ENCODE measurements around the gene C16orf90.
A peak's percentile ranks its signal among the peaks of the same experiment; 100 is the strongest.
"Not testable (repeated sequence)": the region's sequence is repeated elsewhere in the genome, so short reads cannot be mapped to it uniquely, and the experiment has no call there.

Gene C16orf90

DNA sequence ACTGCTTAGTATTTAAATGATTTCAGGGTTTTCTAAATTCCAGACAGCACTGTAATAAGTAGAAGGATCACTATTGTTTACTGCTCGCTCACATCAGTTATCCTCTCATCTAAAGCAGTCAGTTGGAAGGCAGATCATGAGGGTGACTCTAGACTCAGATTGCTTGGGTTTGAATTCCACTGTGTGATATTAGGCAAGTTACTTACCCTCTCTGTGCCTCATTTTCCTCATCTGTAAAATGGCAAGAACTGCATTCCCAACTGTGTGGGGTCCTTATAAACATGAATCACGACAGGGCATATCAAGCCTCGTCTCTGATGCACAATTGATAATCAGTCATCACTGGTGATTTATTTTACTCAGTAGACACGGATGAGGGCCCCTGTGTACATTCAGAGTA lies 20.6 kb upstream of the C16orf90 start:
- no peak for DNase-seq (ENCODE audit: low read depth)
- H3K4me3 ChIP-seq (ENCODE audit: low read depth, low read length): no peak overlapping the region

DNA sequence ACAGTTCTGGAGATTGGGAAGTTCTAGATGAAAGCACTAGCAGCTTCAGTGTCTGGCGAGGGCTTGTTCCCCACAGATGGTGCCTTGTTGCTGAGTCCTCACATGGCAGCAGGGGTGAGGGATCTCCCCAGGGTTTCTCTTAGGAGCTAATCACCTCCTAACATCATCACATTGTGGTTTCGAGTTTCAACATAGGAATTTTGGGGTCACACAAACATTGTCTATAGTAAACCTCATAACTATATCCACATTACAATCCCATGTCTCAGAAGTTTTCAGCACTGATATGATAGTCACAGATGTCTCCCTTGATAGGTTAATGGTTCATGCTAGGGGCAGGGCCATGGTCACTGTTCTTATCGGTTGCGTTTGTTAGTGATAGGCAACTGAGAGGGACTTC lies 19.3 kb upstream of the C16orf90 start:
- no peak overlapping the region for H3K4me3 ChIP-seq (ENCODE audit: low read depth, low read length)
- DNase-seq (ENCODE audit: low read depth): peak; percentile 16

DNA sequence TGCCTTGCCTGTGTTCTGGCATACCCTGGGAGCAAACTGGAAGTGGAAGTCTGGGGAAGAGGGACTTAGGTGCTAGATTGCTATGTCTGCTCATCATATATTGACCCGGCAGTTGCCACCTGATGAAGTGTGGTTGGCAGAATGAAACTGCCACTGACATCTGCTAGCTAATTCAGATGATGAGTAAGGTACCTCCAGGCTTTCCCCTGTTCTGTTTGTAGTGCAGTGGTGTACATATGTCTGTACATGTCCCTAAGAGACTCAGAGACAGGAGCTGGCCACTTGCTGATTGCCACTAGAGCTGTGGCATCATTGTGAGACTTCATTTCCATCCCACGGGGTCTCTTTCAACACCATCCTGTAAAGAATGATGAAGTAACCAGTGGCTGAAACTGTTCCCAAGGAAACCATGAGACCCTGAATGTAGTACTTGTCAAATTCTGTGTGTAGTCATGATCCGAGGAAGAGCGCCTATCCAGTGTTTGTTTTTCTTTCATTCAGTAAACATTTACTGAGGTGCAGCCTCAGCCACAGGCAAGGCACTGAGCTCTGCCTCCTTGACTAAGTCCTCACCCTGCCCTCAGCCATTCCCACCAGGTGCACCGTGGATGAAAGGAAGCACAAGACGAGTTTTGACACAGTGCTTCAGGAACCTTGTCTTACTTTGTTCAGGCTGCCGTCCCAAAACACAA lies 18.7 kb upstream of the C16orf90 start:
- no peak for DNase-seq (ENCODE audit: low read depth)
- H3K4me3 ChIP-seq (ENCODE audit: low read depth, low read length): no peak overlapping the region

DNA sequence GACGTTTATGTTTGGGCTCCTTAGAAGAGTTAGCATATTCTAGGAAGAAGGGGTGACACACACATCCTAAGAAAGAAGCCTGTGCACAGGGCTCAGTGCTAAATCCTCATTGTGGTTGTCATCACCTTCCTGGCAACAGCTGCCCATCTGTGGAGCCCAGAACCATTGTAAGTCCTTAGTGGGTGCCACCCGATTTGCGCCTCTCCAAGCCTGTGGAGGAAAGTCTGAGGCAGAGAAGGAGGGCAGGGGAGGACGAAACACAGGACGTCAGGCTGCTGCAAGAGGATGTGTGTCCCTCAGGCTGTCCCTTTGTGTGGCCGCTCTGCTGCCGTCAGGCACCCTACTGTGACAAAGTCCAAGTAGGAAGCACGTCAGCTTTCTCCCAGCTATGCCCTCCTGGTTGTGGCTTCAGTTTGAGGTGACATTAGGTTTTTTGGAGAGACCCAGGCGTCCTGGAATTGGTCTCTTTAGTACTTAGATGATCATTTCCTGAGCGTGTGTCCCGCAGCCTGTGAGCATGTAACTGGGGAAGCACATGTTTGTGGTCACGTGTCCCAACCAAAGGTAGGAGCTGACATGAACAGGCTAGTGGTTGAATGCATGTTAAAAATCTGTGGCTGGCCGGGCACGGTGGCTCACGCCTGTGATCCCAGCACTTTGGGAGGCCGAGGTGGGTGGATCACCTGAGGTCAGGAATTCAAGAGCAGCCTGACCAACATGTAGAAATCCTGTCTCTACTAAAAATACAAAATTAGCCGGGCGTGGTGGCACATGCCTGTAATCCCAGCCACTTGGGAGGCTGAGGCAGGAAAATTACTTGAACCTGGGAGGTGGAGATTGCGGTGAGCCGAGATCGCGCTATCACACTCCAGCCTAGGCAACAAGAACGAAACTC lies 16.2 kb upstream of the C16orf90 start:
- no peak overlapping the region for H3K4me3 ChIP-seq (ENCODE audit: low read depth, low read length)
- DNase-seq (ENCODE audit: low read depth): no peak

DNA sequence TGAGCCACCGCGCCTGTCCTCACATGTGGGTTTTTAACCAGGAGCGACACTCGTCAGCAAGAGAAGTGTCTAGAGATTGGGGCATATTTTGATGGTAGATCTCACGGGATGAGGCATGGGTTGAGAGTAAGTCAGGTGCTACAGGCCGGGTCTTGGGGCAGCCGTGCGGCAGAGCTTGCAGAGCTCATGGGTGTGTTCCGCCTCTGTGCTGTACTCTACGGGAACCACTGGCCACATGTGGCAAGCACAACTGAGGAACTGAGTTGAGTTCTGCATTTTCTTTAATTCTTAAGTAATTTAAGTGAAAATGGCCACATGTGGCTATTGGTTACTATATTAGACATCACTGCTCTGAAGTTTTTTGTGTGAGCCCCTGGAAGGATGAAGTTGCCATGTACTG lies 15.1 kb upstream of the C16orf90 start:
- DNase-seq (ENCODE audit: low read depth): no peak
- H3K4me3 ChIP-seq (ENCODE audit: low read depth, low read length): no peak overlapping the region

DNA sequence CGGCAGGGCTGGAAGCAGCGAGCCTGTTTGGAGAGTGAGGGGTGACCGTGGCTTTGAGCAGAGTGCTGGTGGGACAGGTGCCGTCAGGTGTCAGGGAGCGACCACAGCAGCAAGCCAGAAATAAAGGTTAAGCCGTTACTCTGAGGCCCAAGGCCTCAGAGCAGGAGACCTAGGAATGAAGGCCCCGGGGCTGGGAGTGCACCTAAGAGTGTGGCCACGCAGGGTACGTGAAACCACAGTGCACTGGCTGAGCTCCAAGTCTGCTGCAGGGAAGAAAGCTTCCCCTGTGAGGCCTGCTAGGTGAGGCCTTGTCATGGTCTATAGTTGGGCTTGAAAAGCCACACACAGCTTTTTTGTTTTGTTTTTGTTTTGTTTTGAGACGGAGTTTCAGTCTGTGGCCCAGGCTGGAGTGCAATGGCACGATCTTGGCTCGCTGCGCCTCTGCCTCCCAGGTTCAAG lies 14.2 kb upstream of the C16orf90 start:
- DNase-seq (ENCODE audit: low read depth): no peak
- H3K4me3 ChIP-seq (ENCODE audit: low read depth, low read length): no peak overlapping the region

DNA sequence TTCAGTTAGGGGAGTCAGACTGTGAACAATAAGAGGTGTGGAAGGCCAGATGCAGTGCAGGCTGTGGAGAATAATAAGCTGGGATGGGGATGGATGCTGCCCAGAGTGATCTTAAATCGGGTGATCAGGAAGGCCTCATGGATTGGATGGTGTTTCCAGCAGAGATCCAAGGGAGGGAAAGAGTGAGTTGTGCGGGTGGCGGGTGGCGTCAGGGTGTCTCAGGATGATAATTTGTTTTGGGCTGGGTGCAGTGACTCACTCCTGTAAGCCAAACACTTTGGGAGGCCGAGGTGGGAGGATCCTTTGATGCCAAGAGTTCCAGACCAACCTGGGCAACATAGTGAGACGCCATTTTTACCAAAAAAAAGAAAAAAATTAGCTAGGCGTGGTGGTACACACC lies 13.4 kb upstream of the C16orf90 start:
- DNase-seq (ENCODE audit: low read depth): no peak

DNA sequence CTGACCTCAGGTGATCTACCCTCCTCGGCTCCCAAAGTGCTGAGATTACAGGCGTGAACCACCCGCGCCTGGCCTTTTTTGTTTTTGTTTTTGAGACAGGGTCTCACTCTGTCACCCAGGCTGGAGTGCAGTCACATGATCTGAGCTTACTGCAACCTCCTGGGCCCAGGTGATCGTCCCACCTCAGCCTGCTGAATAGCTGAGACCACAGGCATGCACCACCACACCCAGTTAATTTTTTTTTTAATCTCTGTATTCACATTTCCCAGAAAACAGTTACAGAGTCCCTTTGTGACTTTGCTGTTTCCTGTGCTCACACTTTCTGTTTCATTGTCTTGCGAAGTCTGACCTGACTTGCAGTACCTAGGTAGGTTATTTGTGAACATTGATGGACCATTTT lies 8.2 kb upstream of the C16orf90 start:
- H3K4me3 ChIP-seq (ENCODE audit: low read depth, low read length): no peak overlapping the region

More for the DNA sequence above, 13.4 kb upstream of the C16orf90 start:
- H3K4me3 ChIP-seq (ENCODE audit: low read depth, low read length): no peak overlapping the region

DNA sequence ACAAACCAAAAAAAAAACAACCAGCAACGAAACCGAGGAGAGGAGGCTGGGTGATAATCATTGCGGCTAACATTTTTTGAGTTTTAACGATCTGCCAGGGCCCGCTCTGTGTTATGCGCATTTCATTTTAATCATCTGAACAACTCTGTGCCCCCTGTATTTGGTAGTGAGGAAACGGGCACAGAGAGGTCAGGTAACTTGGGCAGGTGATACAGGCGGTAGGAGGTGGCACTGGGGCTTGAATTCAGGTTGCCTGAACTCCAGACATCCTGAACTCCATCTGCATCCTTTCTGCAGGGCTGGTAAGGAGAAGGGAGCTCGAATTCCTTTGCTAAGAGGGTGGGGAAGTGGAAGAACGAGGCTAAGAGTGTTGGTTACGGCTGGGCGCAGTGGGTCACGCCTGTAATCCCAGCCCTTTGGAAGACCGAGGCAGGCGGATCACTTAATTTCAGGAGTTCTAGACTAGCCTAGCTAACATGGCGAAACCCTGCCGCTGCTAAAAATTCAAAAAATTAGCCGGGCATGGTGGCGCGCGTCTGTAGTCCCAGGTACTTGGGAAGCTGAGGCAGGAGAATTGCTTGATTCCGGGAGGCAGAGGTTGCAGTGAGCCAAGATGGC lies 6.6 kb upstream of the C16orf90 start:
- DNase-seq (ENCODE audit: low read depth): no peak
- peak overlapping the region; percentile 81 for H3K4me3 ChIP-seq (ENCODE audit: low read depth, low read length)

More for the DNA sequence above, 8.2 kb upstream of the C16orf90 start:
- no peak for DNase-seq (ENCODE audit: low read depth)

DNA sequence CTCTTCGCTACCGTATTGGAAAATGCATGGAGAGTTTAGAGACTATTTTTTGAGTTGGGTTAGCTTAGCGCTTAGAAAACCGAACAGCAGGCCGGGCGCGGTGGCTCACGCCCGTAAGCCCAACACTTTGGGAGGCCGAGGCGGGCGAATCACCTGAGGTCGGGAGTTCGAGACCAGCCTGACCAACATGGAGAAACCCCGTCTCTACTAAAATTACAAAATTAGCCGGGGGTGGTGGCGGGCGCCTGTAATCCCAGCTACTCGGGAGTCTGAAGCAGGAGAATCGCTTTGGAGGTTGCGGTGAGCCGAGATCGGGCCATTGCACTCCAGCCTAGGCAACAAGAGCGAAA lies 6.1 kb upstream of the C16orf90 start:
- peak overlapping the region; percentile 81 for H3K4me3 ChIP-seq (ENCODE audit: low read depth, low read length)
- not testable (repeated sequence) for DNase-seq (ENCODE audit: low read depth)

DNA sequence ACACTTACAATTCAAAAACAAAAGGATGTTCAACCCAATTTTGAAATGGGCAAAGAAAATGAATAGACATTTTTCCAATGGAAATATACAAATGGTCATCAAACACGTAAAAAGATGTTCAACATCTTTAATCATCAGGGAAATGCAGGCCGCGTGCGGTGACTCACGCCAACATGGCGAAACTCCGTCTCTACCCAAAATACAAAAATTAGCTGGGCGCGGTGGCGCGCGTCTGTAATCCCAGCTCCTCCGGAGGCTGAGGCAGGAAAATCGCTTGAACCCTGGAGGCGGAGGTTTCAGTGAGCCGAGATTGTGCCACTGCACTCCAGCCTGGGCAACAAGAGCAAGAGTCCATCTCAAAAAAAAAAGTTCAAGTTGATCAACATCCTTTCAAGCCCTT lies 3.7 kb upstream of the C16orf90 start:
- H3K4me3 ChIP-seq (ENCODE audit: low read depth, low read length): no peak overlapping the region
- no peak for DNase-seq (ENCODE audit: low read depth)

DNA sequence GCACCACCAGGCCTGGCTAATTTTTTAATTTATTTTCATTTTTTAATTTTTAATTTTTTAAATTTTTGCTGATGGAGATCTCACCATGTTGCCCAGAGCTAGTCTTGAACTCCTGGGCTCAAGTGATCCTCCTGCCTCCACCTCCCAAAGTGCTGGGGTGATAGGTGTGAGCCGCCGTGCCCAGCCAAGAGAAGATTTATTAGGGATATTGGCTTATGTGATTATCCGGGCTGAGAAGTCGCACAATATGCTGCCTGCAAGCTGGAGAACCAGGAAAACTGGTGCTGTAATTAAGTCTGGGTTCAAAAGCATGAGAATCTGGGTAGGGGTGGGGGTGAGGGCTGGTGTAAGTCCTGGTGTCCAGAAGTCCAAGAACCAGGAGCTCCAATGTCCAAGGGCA lies 2.5 kb upstream of the C16orf90 start:
- H3K4me3 ChIP-seq (ENCODE audit: low read depth, low read length): no peak overlapping the region
- DNase-seq (ENCODE audit: low read depth): no peak

DNA sequence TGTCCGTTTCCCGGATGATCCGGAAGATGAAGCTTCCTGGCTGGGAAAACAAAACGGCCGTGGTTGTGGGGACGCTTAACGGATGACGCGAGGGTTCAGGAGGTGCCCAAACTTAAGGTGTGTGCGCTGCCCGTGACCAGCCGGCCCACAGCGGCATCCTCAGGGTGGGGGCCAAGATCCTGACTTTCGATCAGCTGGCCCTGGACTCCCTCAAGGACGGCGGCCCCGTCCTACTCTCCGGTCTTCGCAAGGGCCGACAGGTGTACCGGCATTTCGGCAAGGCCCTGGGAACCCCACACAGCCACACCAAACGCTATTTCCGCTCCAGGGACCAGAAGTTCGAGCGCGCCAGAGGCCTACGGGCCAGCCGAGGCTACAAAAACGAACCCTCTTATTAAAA lies 1.1 kb upstream of the C16orf90 start:
- no peak overlapping the region for H3K4me3 ChIP-seq (ENCODE audit: low read depth, low read length)
- no peak for DNase-seq (ENCODE audit: low read depth)

DNA sequence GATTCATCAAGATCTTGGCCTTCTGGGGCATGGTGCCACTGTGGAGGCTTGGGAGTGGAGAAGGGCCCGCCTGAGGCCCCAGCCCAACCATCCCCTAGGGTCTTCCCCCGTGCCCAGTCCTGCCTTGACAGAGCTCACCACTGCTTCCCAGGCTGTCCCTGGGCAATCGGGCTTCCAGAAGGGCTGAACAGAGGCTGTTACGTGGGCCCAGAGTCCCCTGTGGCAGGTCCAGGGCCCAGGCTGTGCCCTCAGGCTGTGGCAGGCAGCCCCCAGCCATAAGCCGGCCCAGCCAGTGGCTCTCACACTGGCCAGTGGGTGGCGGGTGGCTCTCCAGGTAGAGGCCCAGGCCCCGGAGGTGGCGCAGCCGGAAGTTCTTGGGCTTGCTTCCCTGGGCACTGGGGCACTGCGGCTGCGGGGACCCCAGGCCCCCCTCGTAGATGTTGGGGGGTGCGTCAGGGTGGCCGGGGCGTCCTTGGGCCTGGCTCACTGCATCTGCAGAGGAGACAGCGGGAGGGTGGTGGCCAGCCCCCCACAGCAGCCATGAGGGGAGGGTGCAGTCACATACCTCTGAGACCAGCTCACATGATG lies 809 bp downstream of the C16orf90 start:
- DNase-seq (ENCODE audit: low read depth): no peak
- H3K4me3 ChIP-seq (ENCODE audit: low read depth, low read length): no peak overlapping the region

DNA sequence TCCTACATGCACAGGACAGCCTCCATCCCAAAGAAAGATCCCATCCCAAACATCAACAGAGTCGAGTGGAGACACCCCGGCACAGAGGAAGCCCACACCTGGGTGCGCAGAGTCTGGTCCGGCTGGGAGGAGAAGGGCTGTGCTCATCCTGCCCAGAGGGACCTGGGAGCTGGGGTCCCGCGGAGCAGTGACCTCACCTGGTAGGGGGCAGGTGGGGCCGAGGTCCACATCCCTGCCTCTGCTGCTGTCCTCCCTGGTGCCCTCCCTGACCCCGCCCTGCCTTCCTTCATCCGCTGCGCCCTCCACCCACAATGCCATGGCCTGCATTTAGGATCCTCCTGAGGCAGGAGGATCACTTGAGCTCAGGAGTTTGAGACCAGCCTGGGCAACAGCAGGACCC lies 2.9 kb downstream of the C16orf90 start:
- H3K4me3 ChIP-seq (ENCODE audit: low read depth, low read length): no peak overlapping the region
- no peak for DNase-seq (ENCODE audit: low read depth)

DNA sequence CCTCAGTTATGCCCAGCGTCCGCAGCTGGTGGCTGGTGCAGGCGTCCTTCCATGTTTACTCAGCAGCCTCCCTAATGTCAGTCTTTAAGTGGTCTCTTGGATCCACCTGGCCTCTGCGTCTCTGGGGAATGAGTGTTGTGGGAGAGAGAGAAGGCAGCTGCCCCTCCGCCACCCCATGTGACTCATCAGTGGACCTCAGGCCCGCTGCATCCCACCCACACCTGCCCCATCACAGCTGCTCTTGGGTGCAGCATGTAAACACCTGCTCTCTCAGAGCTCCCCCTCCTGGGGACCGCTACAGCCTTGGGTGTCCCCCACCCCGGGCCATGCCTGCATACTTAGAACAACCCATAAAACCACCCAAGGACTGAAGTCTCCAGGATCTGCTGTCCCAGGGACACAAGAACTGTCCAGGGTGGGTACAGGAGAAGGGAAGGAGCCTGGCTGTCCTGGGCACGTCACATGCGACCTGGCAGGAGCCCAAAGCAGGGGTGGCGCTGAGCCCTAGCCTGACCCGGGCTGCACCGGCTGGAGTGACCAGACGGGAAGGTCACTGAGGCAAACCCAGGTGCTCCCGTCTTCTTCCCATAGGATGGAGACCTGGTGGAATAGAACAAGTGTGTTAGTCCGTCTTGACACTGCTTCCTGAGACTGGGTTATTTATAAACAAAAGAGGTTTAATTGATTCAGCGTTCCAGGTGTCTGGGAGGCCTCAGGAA lies 4.2 kb downstream of the C16orf90 start:
- DNase-seq (ENCODE audit: low read depth): peak; percentile 39
- H3K4me3 ChIP-seq (ENCODE audit: low read depth, low read length): no peak overlapping the region

DNA sequence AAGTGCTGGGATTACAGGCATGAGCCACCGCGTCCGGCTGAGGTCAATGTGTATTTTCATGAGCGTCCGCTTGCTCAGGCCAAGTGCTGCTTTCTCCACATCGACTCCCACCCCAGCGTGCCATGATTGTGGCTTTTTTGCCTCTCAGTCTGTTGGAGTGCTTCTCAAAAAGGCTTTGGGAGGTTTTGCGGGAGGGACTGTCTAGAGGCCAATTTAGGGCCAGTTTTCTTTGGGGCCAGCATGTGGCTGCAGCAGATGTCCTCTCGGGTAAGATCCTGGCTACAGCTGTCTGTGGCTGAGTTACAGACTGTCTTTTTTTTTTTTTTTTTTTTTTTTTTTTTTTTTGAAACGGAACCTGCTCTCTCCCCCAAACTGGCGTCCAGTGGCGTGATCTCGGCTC lies 6.5 kb downstream of the C16orf90 start:
- no peak for DNase-seq (ENCODE audit: low read depth)
- H3K4me3 ChIP-seq (ENCODE audit: low read depth, low read length): no peak overlapping the region

DNA sequence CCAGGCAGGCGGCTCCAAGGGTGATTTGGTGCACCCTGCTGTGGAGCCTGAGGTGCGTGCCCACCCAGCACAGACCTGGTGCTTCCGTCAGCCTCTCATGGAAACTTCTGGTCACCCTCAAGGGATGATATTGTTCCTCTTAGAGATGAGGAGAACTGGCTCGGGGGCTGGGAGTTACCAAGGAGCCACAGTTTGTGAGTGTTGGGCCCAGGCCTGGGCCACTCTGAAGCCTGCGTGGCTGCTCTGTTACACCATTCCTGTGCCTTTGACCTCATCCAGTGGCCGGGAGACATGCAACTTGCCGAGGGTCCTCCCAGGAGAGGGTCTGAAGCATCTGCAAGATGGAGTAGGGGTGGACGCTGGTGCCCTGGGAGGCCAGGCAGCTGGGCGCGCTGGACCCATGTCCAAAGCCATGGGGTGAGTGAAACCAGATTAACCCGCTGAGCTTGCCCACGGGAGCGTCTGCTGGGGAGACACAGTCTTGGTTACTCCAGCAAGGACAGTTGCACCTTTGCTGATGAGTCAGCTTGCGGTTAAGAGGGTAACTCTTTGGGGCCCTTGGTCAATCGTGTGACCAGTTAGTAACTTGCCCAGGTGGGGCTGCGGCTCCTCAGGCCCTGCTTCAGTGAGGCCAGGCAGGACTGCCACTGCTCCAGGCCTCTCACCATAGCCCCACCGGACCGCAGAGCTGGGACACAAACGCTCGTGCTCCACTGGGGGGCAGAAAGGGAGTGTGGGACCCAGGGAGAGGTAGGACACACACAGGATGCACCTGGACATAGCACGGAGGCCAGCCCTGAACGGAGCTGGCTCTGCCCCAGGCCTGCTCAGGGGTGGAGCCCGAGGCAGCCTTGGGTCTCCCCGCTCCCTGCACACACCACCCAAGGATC lies 7.5 kb downstream of the C16orf90 start:
- H3K4me3 ChIP-seq (ENCODE audit: low read depth, low read length): no peak overlapping the region
- no peak for DNase-seq (ENCODE audit: low read depth)

All from skeletal muscle cell (primary cell).